HL-60 (cell line): ENCODE results near the gene TMEM132A.

ENCODE experiments used
- DNase-seq, 2 experiments: peaks; one replicate each; pipeline ENCODE4 v3.0.0-alpha.2; 2010 to 2020; ENCODE audit warnings: low read depth in 1 of 2, low spot score in 1 of 2
- H3K27ac ChIP-seq: fragments of 250-450 bp; sonication (Bioruptor Pico); replicated peaks from 2 replicates; pipeline ENCODE4 v1.5.1; 2020; ENCODE audit warnings: mild to moderate bottlenecking, moderate library complexity
- H3K27me3 ChIP-seq: fragments of 250-450 bp; sonication (Bioruptor Pico); 2 replicates; pipeline ENCODE4 v1.5.1; 2021; ENCODE audit warnings: mild to moderate bottlenecking, moderate library complexity; ENCODE audit not compliant: insufficient read depth, poor library complexity, severe bottlenecking
- H3K4me3 ChIP-seq: replicated peaks from 2 replicates; pipeline ENCODE4 v1.5.1; 2011; ENCODE audit warnings: mild to moderate bottlenecking, control low read depth, low read length; ENCODE audit not compliant: insufficient read depth
- GABPA ChIP-seq: IDR thresholded peaks from 2 replicates; pipeline ENCODE4 v1.6.1; 2012; ENCODE audit warnings: low read depth
- POLR2AphosphoS5 ChIP-seq: IDR thresholded peaks from 2 replicates; pipeline ENCODE4 v1.6.1; 2012; ENCODE audit warnings: low read depth
- SPI1 ChIP-seq: IDR thresholded peaks from 2 replicates; pipeline ENCODE4 v1.6.1; 2012; ENCODE audit warnings: low read depth, mild to moderate bottlenecking, borderline replicate concordance
- TF ChIP-seq, protein P1 (sequence below): IDR thresholded peaks from one replicate; pipeline ENCODE4 v1.5.1; 2011; ENCODE audit warnings: low read length, control low read depth, inconsistent platforms; ENCODE audit not compliant: insufficient read depth
- TF ChIP-seq, protein P2 (sequence below): IDR thresholded peaks from 2 replicates; pipeline ENCODE4 v1.6.1; 2012; ENCODE audit warnings: low read depth; ENCODE audit not compliant: insufficient replicate concordance

The TMEM132A gene

DNA sequence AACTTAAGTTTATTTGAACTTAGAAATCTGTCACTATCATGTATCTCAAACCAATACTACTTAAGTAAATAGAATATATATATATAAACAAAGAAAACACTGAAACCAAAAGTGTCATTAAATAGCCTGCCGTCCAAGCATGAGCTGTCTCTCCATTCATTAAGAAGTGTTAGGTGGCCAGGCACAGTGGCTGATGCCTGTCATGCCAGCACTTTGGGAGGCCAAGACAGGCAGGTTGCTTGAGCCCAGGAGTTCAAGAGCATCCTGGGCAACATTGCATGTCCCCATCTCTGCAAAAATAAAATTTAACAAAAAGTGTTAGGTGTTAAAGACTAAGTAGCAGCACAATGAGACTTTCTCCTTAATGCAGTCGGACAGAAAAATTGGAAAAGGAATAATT lies 61.2 kb downstream of the TMEM132A start:
- TF ChIP-seq, protein P1, sequence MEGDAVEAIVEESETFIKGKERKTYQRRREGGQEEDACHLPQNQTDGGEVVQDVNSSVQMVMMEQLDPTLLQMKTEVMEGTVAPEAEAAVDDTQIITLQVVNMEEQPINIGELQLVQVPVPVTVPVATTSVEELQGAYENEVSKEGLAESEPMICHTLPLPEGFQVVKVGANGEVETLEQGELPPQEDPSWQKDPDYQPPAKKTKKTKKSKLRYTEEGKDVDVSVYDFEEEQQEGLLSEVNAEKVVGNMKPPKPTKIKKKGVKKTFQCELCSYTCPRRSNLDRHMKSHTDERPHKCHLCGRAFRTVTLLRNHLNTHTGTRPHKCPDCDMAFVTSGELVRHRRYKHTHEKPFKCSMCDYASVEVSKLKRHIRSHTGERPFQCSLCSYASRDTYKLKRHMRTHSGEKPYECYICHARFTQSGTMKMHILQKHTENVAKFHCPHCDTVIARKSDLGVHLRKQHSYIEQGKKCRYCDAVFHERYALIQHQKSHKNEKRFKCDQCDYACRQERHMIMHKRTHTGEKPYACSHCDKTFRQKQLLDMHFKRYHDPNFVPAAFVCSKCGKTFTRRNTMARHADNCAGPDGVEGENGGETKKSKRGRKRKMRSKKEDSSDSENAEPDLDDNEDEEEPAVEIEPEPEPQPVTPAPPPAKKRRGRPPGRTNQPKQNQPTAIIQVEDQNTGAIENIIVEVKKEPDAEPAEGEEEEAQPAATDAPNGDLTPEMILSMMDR: no peak
- TF ChIP-seq, protein P2, sequence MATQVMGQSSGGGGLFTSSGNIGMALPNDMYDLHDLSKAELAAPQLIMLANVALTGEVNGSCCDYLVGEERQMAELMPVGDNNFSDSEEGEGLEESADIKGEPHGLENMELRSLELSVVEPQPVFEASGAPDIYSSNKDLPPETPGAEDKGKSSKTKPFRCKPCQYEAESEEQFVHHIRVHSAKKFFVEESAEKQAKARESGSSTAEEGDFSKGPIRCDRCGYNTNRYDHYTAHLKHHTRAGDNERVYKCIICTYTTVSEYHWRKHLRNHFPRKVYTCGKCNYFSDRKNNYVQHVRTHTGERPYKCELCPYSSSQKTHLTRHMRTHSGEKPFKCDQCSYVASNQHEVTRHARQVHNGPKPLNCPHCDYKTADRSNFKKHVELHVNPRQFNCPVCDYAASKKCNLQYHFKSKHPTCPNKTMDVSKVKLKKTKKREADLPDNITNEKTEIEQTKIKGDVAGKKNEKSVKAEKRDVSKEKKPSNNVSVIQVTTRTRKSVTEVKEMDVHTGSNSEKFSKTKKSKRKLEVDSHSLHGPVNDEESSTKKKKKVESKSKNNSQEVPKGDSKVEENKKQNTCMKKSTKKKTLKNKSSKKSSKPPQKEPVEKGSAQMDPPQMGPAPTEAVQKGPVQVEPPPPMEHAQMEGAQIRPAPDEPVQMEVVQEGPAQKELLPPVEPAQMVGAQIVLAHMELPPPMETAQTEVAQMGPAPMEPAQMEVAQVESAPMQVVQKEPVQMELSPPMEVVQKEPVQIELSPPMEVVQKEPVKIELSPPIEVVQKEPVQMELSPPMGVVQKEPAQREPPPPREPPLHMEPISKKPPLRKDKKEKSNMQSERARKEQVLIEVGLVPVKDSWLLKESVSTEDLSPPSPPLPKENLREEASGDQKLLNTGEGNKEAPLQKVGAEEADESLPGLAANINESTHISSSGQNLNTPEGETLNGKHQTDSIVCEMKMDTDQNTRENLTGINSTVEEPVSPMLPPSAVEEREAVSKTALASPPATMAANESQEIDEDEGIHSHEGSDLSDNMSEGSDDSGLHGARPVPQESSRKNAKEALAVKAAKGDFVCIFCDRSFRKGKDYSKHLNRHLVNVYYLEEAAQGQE: no peak
- TF ChIP-seq SPI1: no peak
- no peak for TF ChIP-seq GABPA
- DNase-seq: no peak
- H3K4me3 ChIP-seq: no peak overlapping the region
- H3K27ac ChIP-seq: no peak overlapping the region
- no peaks in the 10 kb centered on the region for H3K27me3 ChIP-seq

DNA sequence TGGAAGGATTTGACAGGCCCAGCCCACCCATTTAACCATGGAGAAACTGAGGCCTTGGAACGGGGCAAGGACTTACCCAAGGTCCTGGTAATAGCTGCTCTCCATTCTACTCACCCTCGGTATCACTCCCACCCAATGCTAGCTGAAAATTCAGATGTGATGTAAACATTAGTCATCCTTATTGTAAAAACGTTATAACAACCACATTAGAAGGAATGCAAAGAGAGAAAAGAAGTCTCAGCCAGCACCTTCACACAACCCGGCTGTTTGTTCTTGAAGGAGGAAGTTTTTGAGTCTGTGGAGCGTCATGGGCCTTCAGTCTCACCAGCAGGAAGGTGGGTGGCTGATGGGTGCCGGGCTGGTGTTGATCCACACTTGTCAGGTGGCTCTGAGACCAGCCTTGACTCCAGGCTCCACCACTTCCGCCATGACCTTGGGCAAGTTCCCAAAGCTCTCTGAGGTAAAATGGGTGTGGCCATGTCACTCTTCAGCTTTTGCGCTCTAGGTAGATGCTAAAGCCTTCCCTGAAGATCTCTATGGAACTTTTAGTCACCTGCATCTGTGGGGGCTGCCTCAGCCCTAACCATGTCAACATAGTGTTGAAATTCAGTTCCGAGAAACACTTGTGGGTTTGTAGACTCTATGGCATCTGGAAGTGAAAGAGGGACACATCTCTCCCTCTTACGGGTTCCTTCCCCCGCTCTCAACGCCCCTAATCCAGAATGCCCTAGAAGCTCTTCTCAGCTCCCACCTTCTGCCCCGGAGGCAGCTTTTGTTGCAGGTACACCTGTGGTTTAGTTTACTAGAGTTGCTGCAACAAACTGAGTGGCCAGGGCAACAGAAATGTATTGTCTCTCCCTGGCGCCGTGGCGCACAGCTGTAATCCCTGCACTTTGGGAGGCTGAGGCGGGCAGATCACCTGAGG lies 62.0 kb downstream of the TMEM132A start:
- H3K27me3 ChIP-seq: no peaks in the 10 kb centered on the region
- H3K27ac ChIP-seq: no peak overlapping the region
- no peak overlapping the region for H3K4me3 ChIP-seq
- peak; percentile 26 to 43 for DNase-seq
- TF ChIP-seq GABPA (no peak), POLR2AphosphoS5 (no peak), SPI1 (no peak)
- TF ChIP-seq, protein P2: no peak
- TF ChIP-seq, protein P1: no peak
